ENCODE measurements around the gene MUSTN1.

MUSTN1 gene

DNA sequence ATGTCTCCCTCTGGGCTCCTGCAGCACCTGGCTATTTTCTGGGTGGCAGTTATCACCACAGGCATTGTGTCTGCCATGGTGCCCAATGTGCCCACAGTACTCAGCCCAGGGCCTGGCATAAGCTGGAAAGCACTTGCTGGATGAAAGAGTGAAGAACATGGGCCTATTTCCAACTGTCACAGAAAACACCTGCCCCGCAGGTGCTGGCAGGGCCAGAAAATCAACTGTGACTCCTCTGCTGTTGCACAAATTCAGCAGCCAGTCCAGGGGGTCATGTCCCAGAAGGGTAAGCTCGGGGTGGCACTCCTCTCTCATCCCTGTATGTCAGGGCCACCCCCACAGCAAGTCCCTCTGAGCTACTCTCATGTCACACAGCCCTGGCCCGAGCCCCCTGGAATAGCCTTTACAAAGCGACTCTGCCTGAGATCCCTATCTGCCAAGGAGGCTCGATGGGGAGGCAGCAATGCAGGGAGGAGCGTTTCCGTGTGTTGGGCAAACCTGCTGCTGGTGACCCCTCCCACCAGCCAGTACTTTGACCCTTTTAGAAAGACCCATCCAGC lies 23.3 kb downstream of the MUSTN1 start:
- Mint-ChIP-seq H3K27me3 (no peaks in the 10 kb centered on the region), H3K9me3 (ENCODE audit: low read depth) (no peaks in the 10 kb centered on the region), H3K4me3 (no peak overlapping the region), H3K27ac (no peak overlapping the region), H3K4me1 (ENCODE audit: low read depth) (peaks cover 8% of the 10 kb centered on the region), H3K36me3 (peaks cover 3% of the 10 kb centered on the region)

DNA sequence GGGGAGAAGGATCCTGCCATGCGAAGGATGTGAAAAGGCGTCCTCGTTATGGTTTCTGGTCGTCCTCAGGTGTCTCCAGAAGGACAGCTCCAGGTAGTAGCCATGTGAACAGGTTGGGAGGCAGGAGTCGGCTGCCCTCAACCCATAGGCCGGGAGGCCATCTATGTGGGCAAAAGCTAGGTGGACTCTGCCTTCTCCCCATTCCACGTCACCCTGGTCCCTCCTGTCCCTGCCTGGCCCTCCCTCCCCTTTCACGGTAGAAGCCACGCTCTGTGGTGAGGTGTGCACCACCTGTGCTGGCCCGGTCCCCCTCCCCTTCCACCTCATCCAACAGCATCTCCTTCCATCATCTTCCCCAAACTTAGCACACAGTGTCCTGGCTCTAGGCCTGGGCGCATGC lies 23.9 kb downstream of the MUSTN1 start:
- peaks cover 8% of the 10 kb centered on the region for H3K4me1 Mint-ChIP-seq (ENCODE audit: low read depth)
- H3K27ac Mint-ChIP-seq, result no peak overlapping the region

DNA sequence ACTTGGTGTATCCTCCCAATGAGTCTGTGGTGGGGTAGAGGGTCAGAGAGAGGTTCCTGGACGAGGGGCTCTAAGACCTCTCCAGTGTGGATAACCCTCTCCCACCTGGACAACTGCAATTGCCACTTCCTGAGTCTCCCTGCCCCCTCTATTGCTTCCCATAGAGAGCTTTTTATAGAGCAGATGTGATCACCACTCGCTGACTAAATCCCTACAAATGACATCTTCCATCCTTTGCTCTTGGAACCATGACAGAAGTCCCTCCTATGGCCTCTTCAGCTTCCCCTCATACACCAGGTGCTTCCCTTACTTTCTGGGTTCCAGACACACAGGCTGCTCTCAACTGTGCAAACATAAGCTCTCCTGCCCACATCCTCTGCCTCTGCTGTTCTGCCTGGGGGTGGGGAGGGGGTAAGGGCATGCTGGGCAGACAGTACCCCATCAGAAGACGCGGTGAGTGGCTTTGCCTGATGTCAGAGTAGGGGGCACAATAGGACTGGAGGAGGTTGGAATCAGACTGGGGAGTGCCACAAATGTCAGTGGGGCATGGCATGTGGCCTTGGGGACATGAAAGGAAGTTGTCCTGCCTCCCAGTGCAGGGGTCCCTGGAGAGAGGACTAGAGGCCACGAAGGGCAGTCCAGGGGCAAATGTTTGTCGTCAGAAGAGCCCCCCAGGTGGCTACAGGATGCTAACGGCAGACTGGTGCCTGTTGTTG lies 25.0 kb downstream of the MUSTN1 start:
- Mint-ChIP-seq H3K4me3 (no peak overlapping the region), H3K4me1 (ENCODE audit: low read depth) (peaks cover 8% of the 10 kb centered on the region), H3K9me3 (ENCODE audit: low read depth) (no peaks in the 10 kb centered on the region), H3K27me3 (no peaks in the 10 kb centered on the region), H3K36me3 (peaks cover 3% of the 10 kb centered on the region), H3K27ac (no peak overlapping the region)

More for the DNA sequence above, 23.9 kb downstream of the MUSTN1 start:
- H3K4me3 Mint-ChIP-seq, result no peak overlapping the region
- H3K9me3 Mint-ChIP-seq (ENCODE audit: low read depth), result no peaks in the 10 kb centered on the region
- H3K36me3 Mint-ChIP-seq, result peaks cover 3% of the 10 kb centered on the region
- H3K27me3 Mint-ChIP-seq, result no peaks in the 10 kb centered on the region

DNA sequence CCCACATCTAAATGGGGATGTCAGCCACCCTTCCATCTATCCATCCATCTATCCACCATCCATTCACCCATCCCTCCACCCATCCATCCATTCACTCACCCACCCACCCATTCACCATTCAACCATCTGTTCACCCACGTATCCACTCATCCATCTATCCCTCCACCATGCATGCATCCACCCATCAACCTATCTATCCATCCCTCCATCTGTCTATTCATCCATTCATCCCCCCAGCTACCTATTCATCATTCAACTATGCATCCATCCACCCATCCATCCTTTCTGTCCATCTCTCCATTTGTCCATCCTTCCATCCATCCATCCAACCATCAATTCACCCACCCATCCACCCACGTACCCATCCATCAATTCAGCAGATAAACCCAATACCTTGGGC lies 25.7 kb downstream of the MUSTN1 start:
- Mint-ChIP-seq H3K27ac (no peak overlapping the region), H3K4me3 (no peak overlapping the region), H3K9me3 (ENCODE audit: low read depth) (no peaks in the 10 kb centered on the region), H3K36me3 (peaks cover 3% of the 10 kb centered on the region), H3K27me3 (no peaks in the 10 kb centered on the region), H3K4me1 (ENCODE audit: low read depth) (peaks cover 8% of the 10 kb centered on the region)

DNA sequence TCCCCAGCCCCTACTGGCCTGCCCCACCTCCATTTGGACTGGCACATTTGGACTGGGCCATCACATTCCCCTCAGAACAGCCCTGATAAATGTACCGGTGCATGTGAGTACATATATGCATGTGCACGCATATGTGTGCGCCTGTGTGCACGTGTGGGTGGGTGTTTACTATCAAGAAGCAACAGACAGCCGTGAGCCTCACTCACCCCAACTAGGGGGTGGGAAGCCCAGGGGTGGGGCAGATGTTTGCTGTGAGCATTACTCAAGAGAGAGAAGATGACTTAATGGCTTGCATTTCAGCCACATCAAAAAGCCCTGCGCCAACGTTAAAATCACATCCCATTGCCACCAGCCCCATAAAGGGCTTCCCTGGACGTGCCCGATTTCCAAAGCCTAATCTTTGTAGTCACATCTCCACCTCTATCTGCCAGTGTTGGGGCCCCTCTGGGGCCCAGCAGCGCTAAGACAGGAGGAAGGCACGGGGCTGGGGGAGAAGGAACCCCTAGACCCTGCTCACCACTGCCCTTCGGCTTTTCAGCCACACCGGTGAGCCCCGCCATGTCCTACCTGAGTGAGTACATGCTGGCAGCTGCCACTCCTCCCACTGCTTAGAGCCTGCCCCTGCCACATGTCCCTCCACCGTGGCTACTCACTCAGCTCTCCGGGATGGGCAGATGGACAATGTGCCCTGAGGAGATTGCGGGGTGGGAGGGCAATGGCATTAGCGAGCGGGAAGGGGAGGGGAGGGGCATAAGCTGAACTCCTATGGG lies 29.4 kb downstream of the MUSTN1 start:
- Mint-ChIP-seq H3K4me3 (no peak overlapping the region), H3K9me3 (ENCODE audit: low read depth) (no peaks in the 10 kb centered on the region), H3K27me3 (no peaks in the 10 kb centered on the region), H3K4me1 (ENCODE audit: low read depth) (peaks cover 8% of the 10 kb centered on the region), H3K27ac (no peak overlapping the region), H3K36me3 (no peaks in the 10 kb centered on the region)

DNA sequence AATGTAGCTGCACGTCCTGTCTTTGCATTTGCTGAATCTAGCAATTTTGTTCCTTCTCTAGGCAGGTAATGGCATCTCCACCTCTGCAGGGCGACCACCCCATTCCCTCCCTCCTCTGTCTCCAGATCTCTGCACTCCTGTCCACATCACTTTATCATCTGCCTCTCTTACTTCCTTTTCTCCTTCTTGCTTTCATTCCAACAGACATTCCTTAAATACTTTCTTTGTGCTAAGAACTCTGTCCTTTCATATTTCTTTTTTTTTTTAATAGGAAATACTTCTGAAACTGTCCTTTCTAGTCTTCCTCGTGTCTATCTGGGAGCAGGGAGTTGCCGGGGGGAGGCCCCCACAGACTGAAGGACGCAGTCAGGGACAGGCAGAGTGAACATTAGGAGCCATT lies 33.0 kb downstream of the MUSTN1 start:
- no peaks in the 10 kb centered on the region for H3K4me1 Mint-ChIP-seq (ENCODE audit: low read depth)
- H3K36me3 Mint-ChIP-seq, result no peaks in the 10 kb centered on the region
- no peaks in the 10 kb centered on the region for H3K9me3 Mint-ChIP-seq (ENCODE audit: low read depth)
- no peak overlapping the region for H3K4me3 Mint-ChIP-seq
- no peak overlapping the region for H3K27ac Mint-ChIP-seq
- peaks cover 1% of the 10 kb centered on the region for H3K27me3 Mint-ChIP-seq

DNA sequence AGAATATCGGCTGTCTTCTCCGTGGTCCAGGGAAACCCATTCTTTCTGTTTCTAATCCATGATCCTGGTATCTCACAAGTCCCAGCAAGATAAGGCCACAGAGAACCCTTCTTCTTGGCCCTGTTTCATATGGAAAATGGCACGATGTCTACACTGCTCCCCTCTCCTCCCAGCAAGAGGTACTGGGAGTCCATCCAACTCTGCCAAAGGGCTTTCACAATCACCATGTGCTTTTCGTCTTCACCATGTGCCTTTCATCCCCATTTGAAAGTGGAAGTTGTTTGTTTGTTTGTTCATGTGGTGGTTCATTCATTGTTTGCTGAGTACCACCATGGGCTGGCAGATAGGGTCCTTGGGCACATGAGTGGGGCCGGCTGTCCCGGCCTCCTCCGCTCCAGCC lies 34.7 kb downstream of the MUSTN1 start:
- Mint-ChIP-seq H3K27ac (no peak overlapping the region), H3K4me1 (ENCODE audit: low read depth) (no peaks in the 10 kb centered on the region), H3K9me3 (ENCODE audit: low read depth) (no peaks in the 10 kb centered on the region), H3K36me3 (no peaks in the 10 kb centered on the region), H3K4me3 (no peak overlapping the region), H3K27me3 (peaks cover 1% of the 10 kb centered on the region)

DNA sequence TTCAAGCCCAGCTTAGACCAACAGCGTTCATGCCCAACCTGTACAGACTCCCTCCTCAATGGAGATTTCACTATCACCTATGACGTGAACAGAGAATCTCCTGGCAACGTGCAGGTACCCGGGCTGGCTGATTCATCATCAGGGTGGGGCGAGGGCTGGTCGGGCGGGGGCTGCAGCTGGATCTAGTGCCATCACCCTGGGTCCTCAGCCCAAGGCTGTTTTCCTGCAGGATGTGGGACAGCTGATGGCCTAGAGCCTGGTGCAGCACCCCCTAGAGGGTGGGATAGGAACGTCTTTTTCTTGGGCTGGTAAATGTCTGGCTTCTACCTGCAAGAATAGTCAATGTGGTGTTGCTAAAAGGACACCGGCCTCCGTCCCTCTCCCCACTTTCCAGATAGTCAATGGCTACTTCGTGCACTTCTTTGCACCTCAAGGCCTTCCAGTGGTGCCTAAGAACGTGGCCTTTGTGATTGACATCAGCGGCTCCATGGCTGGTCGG lies 35.8 kb downstream of the MUSTN1 start:
- H3K4me3 Mint-ChIP-seq, result no peak overlapping the region

DNA sequence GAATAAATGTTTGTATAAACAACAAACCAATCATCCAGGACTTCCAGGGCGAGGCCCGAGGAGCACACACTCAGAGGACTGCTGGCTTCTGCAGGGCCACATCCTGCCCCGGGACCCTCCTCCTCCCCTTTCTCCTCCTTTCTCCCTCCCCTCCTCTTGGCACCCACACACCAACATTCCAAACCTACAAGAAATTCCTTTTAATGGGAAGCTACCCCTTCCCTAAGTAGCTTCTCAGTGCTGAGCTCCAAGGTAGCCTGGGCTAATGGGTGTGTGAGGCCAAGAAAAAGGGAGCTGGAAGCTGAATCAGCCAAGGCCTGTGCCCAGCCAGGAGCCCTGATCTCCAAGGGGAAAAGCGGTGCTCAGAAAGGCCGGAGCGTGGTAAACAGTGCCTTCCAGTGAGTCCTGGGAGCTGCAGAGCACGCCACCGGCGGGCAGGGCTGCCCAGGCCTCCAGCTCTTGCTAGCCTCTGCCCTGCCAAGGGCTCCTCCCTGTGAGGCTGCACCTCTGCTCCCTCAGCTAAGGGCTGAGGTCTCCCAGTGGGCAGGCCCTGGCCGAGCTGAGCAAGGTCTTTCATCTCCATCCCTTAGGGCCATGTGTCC lies 36.3 kb downstream of the MUSTN1 start:
- Mint-ChIP-seq H3K4me3 (no peak overlapping the region), H3K36me3 (no peaks in the 10 kb centered on the region), H3K27me3 (peaks cover 1% of the 10 kb centered on the region), H3K4me1 (ENCODE audit: low read depth) (no peaks in the 10 kb centered on the region), H3K9me3 (ENCODE audit: low read depth) (no peaks in the 10 kb centered on the region), H3K27ac (no peak overlapping the region)

More for the DNA sequence above, 35.8 kb downstream of the MUSTN1 start:
- H3K36me3 Mint-ChIP-seq, result no peaks in the 10 kb centered on the region
- H3K27me3 Mint-ChIP-seq, result peaks cover 1% of the 10 kb centered on the region
- H3K27ac Mint-ChIP-seq, result no peak overlapping the region
- H3K9me3 Mint-ChIP-seq (ENCODE audit: low read depth), result no peaks in the 10 kb centered on the region
- no peaks in the 10 kb centered on the region for H3K4me1 Mint-ChIP-seq (ENCODE audit: low read depth)

DNA sequence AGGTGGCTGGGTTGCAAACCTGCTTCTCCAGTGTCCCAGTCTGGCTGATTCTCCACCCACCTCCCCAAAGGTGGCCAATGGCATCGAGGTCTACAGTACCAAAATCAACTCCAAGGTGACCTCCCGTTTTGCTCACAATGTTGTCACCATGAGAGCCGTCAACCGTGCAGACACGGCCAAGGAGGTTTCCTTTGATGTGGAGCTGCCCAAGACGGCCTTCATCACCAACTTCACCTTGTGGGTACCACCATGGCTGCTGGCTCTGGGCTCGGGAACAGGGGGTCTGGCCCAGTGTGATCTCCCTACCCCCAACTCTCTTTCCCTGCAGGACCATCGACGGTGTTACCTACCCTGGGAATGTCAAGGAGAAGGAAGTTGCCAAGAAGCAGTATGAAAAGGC lies 38.4 kb downstream of the MUSTN1 start:
- Mint-ChIP-seq H3K4me3 (no peak overlapping the region), H3K4me1 (ENCODE audit: low read depth) (no peaks in the 10 kb centered on the region), H3K36me3 (no peaks in the 10 kb centered on the region), H3K9me3 (ENCODE audit: low read depth) (no peaks in the 10 kb centered on the region), H3K27ac (no peak overlapping the region), H3K27me3 (peaks cover 1% of the 10 kb centered on the region)

DNA sequence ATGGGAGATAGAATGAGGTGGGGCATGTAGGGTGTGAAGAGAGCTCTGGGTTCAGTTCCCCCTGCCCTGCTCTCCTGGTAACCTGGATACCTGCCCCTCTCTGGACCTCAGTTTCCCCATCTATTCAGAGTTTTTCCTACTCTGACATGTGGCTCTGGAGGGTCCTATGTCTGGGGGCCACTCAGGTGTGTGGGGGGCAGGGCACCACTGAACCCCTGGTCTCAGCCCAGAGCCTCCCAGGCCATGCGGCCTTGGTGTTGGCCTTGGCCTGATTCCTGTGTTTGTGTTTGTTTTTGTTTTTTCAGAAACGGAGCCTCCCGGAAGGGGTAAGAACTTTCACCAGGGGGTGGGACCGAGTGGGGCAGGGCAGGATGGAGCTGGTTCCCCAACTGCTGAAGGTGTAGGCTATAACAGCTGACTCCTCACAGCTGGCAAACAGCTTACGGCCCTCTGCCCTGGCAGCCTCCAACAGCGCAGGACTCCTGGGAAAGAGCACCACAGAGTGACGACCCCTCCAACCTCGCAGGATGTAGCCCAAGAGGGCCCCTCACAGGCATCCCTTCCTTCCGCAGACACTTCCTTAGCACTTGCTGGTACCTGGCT lies 39.4 kb downstream of the MUSTN1 start:
- no peaks in the 10 kb centered on the region for H3K9me3 Mint-ChIP-seq (ENCODE audit: low read depth)
- no peaks in the 10 kb centered on the region for H3K4me1 Mint-ChIP-seq (ENCODE audit: low read depth)
- peaks cover 1% of the 10 kb centered on the region for H3K27me3 Mint-ChIP-seq
- H3K27ac Mint-ChIP-seq, result no peak overlapping the region
- H3K4me3 Mint-ChIP-seq, result no peak overlapping the region
- no peaks in the 10 kb centered on the region for H3K36me3 Mint-ChIP-seq

DNA sequence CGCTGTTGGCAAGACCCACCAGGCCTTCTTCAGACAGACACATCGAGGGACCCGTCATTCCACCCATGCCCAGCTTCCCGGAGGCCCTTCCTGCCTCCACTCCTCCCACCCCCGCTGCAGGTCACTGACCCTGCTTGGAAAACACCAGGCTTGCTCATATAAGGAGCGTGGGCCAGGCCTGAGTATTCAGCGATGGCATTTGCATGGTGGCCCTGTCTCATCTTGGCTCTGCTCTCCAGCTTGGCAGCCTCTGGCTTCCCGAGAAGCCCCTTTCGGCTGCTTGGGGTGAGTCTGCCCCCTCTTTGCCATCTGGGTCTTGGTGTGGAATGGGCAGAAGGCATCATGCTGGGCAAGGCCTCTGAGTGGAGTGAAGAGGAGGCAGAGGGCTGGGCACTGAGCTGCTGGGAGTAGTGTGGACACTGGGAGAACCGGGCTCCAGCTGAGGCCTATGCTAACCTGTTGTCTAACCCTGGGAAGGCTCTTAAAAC lies 40.2 kb downstream of the MUSTN1 start, which contains the start of gene ITIH3:
TSS of gene ITIH3 (plus strand) at position 185 of the 488 bp plus-strand sequence. CDS start at position 193, 8 bp downstream.
- no peaks in the 10 kb centered on the region for H3K36me3 Mint-ChIP-seq
- H3K27ac Mint-ChIP-seq, result no peak within 1 kb of the TSS
- H3K27me3 Mint-ChIP-seq, result peaks cover 1% of the 10 kb centered on the region
- no peaks in the 10 kb centered on the region for H3K9me3 Mint-ChIP-seq (ENCODE audit: low read depth)
- H3K4me1 Mint-ChIP-seq (ENCODE audit: low read depth), result no peaks in the 10 kb centered on the region
- no peak within 1 kb of the TSS for H3K4me3 Mint-ChIP-seq

DNA sequence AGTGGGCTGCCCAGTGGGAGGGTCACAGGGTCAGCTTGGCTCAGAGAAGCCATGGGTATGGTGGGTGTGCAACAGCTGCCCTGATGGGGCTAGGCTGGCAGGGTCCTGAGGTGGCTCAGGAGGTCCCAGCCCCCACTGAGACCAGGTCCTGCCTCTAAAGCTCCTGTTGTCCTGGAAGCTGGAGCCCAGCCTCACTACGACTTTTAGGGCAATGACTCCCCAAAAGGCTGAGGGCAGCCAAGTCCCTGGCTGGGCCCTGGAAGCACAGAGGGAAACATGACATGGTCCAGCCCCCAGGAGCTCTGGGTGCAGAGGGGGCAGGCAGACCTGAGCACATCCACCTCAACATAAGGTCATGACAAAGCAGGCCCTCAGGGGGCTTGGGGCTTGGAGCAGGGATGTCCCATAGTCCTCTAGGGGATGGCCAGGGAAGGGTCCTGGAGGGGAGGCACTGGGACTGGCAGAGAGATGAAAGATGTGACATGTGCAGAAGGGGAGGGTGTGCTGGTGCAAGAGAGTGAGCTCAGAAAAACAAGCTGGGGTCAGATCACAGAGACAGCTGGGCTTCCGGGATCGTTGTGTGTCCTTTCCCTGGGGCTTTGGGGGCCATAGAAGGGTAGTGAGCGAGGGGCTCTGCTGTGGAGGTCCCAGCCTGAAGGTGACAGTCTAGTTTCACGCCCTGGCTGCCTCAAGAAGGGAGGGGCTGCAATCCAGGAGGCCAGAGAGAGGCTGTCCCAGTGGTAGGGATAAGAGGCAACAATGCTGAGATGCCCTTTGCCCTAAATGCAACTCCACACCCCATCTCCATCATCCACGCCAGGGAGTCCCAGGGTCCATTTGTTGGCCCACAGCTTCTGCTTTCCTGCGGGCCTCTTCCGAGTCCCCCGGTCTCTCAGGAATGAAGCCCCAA lies 40.9 kb downstream of the MUSTN1 start:
- H3K27me3 Mint-ChIP-seq, result no peaks in the 10 kb centered on the region
- H3K9me3 Mint-ChIP-seq (ENCODE audit: low read depth), result no peaks in the 10 kb centered on the region
- H3K4me1 Mint-ChIP-seq (ENCODE audit: low read depth), result no peaks in the 10 kb centered on the region
- H3K36me3 Mint-ChIP-seq, result no peaks in the 10 kb centered on the region
- no peak overlapping the region for H3K27ac Mint-ChIP-seq
- H3K4me3 Mint-ChIP-seq, result no peak overlapping the region
